GM19467 (cell line): ENCODE results near the gene RAD21L1.

Source experiments
- ATAC-seq: cut with Tn5 transposase; IDR thresholded peaks from one replicate; pipeline ENCODE4 v1.9.1; 2021; ENCODE audit warnings: mild to moderate bottlenecking, moderate library complexity; ENCODE audit not compliant: unreplicated experiment

RAD21L1 gene

DNA sequence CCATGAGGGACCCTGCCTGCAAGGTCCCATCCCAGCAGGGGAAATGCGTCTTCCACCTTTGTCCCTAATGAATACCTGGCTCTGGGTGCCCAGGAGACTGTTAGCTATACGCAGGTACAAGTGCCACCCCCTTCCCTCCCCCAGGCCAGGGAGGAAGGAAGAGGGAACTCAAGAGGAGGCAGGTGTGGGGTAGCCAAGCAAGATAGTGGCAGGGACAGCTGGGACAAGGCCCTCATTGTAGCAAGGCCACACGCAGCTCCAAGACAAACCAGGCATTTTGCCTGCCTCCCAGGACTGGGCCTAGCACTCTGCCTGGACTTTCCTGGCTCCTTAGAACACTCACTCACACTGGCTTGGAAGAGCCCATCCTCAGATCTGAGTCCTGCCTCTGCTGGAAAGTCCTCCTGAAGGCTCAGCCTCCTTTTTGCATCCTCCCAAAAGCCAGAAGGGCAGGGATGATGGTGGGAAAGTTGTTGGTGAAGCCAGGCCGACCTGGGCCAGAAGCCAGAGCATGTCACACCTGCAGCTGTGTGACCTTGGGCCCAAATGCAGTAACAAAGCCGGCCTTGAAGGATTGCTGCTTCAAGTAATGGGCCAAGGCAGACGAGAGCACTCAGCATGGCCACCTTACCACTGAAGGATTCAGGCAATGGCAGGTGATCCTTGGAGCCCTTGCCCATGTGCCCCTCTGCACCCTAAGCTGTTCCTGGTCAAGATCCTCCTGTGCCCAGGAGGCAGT is 68.0 kb downstream of the RAD21L1 start:
- ATAC-seq, result no peak

DNA sequence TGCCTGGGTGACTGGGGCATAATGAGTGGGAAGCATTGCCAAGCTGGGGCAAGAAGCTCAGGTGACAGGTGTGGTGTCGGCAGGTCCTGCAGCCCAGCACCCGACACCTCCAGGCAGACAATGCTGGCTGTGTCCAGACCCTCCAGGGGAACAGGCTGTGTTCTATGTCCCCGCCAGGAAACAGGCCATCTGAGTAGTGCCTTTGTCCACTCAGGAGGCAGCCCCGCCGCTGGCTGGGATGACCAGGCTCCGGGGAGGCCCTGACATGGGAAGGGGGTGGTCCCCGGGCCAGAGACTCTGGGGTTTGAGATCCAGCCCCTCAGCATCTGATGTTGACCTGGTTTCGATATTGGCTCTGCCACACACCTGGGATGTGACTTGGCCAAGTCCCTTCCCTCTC is 68.7 kb downstream of the RAD21L1 start:
- no peak for ATAC-seq

DNA sequence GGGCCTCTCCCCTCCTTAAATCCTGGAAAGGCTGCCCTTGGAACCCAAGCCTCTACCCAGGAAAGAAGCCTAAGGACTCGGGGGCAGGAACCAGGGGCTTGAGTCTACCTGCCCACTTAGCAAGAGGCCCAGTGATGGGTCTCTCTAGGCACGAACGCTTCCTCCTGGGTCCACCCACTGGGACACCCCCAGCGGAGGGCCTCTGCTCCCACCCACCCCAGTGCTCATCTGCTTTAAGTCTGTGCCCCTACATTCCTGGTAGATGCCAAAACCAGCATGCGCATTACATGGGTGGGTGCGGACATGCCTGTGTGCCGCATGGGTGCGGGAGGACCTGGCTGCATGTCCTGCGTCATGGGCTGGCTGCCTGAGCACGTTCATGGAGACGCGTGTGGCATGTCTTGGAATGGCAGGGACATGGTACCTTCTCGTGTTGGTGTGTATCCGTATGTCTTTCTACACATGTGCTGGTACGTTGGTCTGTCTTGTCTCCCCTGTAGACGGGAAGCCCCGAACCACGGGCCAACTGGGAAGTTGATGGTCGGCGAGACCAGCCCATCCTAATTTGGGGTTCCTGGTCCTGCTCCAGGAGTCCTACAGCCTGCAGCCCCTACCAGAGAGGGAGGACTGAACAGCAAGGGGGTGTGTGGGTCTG is 69.6 kb downstream of the RAD21L1 start:
- no peak for ATAC-seq

DNA sequence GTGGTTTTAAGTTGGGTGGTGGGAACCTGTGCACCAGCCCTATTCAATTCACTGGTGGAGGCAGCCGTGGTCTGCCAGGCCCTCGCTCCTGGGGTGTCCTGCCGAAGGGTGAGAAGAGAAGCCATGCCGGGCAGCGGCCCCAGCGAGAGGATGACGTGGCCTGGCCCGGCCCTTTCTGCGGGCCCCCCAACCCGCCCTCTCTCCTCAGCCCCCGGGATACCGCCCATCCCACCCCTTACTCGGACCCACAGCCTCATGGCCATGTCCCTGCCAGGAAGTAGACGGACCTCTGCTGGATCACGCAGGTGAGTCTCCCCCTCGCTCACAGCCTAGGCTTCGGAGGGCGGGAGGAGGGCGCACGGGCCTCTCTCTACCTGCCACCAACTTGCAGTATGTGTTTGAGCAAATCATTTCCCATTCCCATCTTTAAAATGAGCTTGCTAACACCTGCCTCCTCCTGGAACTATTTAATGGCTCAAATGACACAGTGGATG is 70.3 kb downstream of the RAD21L1 start:
- ATAC-seq, result no peak

GRCh38 chr20:1296922-1297321 is 71.1 kb downstream of the RAD21L1 start:
- no peak for ATAC-seq

- no peak for ATAC-seq
Measured at GRCh38 chr20:1297486-1297885, 71.6 kb downstream of the RAD21L1 start.

- ATAC-seq, result no peak
Measured at GRCh38 chr20:1298166-1298565, 72.3 kb downstream of the RAD21L1 start.

GRCh38 chr20:1298888-1299511 is 73.2 kb downstream of the RAD21L1 start:
- no peak for ATAC-seq

GRCh38 chr20:1299522-1299921 is 73.7 kb downstream of the RAD21L1 start:
- ATAC-seq, result no peak

GRCh38 chr20:1300083-1300840 is 74.4 kb downstream of the RAD21L1 start:
- no peak for ATAC-seq

DNA sequence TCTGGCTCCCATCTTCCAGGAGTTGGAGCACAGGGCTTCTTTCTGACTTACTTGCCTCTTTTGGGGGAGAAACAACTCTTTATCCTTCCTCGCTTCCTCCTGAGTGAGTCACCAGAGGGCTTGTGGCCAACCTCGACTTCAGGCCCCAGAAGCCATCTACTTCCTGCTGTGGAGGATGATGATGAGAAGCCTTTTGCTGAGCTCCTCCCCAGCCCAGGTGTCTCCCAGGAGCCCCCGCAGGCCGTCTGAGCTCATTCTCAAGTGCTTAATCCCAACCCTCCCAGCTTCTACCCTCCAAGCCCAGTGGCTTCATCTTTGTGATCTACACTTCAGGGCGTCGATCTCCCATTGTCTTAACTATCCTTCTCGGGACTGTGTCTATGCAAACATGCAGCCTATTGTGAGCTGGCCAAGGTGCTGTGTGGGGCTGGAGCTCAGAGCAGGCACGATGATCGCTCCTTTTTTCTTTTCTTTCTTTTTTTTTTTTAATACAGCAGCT is 75.2 kb downstream of the RAD21L1 start:
- no peak for ATAC-seq

DNA sequence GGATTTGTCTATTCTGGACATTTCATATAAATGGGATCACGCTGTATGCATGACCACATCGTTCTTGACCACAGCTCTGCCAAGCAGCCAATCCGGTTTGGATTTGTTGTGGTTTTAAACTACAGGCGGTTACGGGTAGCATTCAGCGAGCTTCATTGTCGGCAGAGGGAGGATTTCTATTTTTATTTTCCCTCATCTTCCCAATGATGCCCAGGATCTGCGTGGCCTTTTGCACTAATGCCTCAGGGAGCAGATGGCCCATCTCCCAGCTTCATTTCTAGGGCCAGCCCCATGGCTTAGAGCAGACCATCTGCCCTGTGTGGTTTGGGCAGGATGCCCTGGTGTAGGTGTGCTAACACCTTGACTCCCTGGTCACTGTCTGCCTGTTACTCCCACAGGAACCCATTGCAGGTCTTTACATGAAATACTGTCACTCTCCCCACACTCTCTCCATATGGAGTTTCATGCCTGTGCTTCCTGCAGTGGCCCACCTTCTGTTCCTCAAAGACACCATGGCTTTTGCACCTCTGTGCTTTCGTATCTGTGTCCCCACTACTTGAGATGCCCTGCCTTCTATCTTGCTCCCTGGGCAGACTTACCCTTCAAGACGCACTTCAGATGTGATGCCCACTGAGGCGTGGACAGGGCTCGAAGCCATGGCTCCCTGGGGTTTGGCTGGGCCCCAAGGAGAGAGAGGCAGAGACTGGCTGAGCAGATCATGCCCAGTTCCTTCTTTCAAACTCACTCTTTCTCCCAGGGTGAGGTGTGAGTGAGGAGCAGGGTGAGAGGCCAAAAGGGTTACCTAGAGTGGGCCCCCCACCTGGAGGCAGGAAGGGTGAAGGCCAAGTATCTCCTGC is 77.1 kb downstream of the RAD21L1 start:
- no peak for ATAC-seq

GRCh38 chr20:1304710-1305515 is 79.1 kb downstream of the RAD21L1 start:
- no peak for ATAC-seq
